K562 (cell line): ENCODE results near the gene TMEM100. TPM values are rescaled to one million over a fixed set of nuclear protein-coding genes. Genes with fewer than 3 reads are reported as not detected.

Source experiments
- ATF7 ChIP-seq: fragments of 450-650 bp; IDR thresholded peaks from 2 replicates; pipeline ENCODE4 v1.7.1; 2014; ENCODE audit warnings: mild to moderate bottlenecking, moderate library complexity
- BACH1 ChIP-seq: fragments of 200-800 bp; sonication (Bioruptor generic); IDR thresholded peaks from 2 replicates; pipeline ENCODE4 v1.6.1; 2016; ENCODE audit warnings: missing genetic modification characterization, missing compliant biosample characterization
- BRF1 ChIP-seq: IDR thresholded peaks from 3 replicates; pipeline ENCODE4 v1.6.1; 2011; ENCODE audit warnings: borderline replicate concordance, mild to moderate bottlenecking; ENCODE audit not compliant: insufficient read length; ENCODE audit errors: extremely low read depth
- CBX5 ChIP-seq: IDR thresholded peaks from 2 replicates; pipeline ENCODE4 v1.6.1; 2014; ENCODE audit warnings: low read depth, borderline replicate concordance
- CCAR2 ChIP-seq: fragments of 200-400 bp; formaldehyde crosslinking; IDR thresholded peaks from 2 replicates; pipeline ENCODE4 v1.6.1; 2017; ENCODE audit warnings: mild to moderate bottlenecking, low read depth, low read length
- CREBBP ChIP-seq: IDR thresholded peaks from one replicate; pipeline ENCODE4 v1.6.1; 2012; ENCODE audit warnings: low read depth, mild to moderate bottlenecking, control low read depth, inconsistent platforms, low read length
- ESRRA ChIP-seq: fragments of 450-650 bp; IDR thresholded peaks from 2 replicates; pipeline ENCODE4 v1.6.1; 2014; ENCODE audit warnings: low read depth, mild to moderate bottlenecking, moderate library complexity, borderline replicate concordance
- ETV1 ChIP-seq: fragments of 450-650 bp; conservative IDR thresholded peaks from 2 replicates; pipeline ENCODE4 v1.6.1; 2016; ENCODE audit warnings: missing genetic modification characterization, control low read depth, low read depth, missing compliant biosample characterization
- HDAC1 ChIP-seq, 2 experiments: fragments of 450-650 bp; IDR thresholded peaks; 2 replicates each; pipeline ENCODE4 v1.6.1; 2016 to 2017; ENCODE audit warnings: inconsistent platforms in 1 of 2, mild to moderate bottlenecking in 1 of 2, moderate library complexity in 1 of 2
- NCOA1 ChIP-seq: fragments of 450-650 bp; IDR thresholded peaks from 2 replicates; pipeline ENCODE4 v1.6.1; 2016; ENCODE audit warnings: low read depth
- PPARD ChIP-seq: fragments of 250-450 bp; sonication (Bioruptor Pico); IDR thresholded peaks from 2 replicates; pipeline ENCODE4 v1.8.0; 2022; ENCODE audit warnings: inconsistent platforms, mild to moderate bottlenecking, moderate library complexity
- PURB ChIP-seq: sonication (generic); formaldehyde crosslinking; IDR thresholded peaks from 2 replicates; pipeline ENCODE4 v1.9.0; 2021; ENCODE audit warnings: low read depth, mild to moderate bottlenecking, missing genetic modification reagents
- SETDB1 ChIP-seq: IDR thresholded peaks from one replicate; pipeline ENCODE4 v1.6.1; 2012; ENCODE audit warnings: low read length, control low read depth, inconsistent platforms
- SIN3A ChIP-seq, 2 experiments: fragments of 150-350 bp in 1 of 2; IDR thresholded peaks; 2 replicates each; pipeline ENCODE4 v1.6.1; 2011 to 2016; ENCODE audit warnings: borderline replicate concordance in 2 of 2, low read depth in 2 of 2, low read length in 2 of 2, mild to moderate bottlenecking in 2 of 2, moderate library complexity in 2 of 2; ENCODE audit not compliant: control insufficient read depth in 1 of 2
- SIX5 ChIP-seq, 2 experiments: IDR thresholded peaks; 2 replicates each; pipeline ENCODE4 v1.6.1; 2011; ENCODE audit warnings: low read length in 2 of 2, borderline replicate concordance in 1 of 2, low read depth in 1 of 2, mild to moderate bottlenecking in 1 of 2, moderate library complexity in 1 of 2; ENCODE audit not compliant: insufficient read depth in 1 of 2
- SRSF1 ChIP-seq: fragments of 200-400 bp; formaldehyde crosslinking; IDR thresholded peaks from 2 replicates; pipeline ENCODE4 v1.6.1; 2017; ENCODE audit warnings: mild to moderate bottlenecking, low read depth, low read length, moderate library complexity
- ZBED1 ChIP-seq: IDR thresholded peaks from 2 replicates; pipeline ENCODE4 v1.6.1; 2014
- ZBTB8A ChIP-seq: fragments of 450-650 bp; IDR thresholded peaks from 2 replicates; pipeline ENCODE4 v1.6.1; 2018; ENCODE audit warnings: mild to moderate bottlenecking, moderate library complexity; ENCODE audit not compliant: partially characterized antibody
- ZFP36 ChIP-seq: fragments of 150-350 bp; IDR thresholded peaks from 2 replicates; pipeline ENCODE4 v1.6.1; 2018; ENCODE audit warnings: low read length, low read depth; ENCODE audit not compliant: partially characterized antibody
- ZNF239 ChIP-seq: fragments of 250-450 bp; sonication (Bioruptor Pico); IDR thresholded peaks from 2 replicates; pipeline ENCODE4 v1.4.0; 2020; ENCODE audit warnings: mild to moderate bottlenecking
- ZNF274 ChIP-seq: IDR thresholded peaks from 2 replicates; pipeline ENCODE4 v1.6.1; 2011; ENCODE audit warnings: low read depth, mild to moderate bottlenecking, low read length, moderate library complexity, borderline replicate concordance
- ZNF436 ChIP-seq: fragments of 250-450, 450-650 bp; sonication (Bioruptor Pico); formaldehyde crosslinking; IDR thresholded peaks from 2 replicates; pipeline ENCODE4 v1.7.0; 2020; ENCODE audit warnings: mild to moderate bottlenecking
- ZNF668 ChIP-seq: fragments of 250-450 bp; sonication (Bioruptor Pico); IDR thresholded peaks from 2 replicates; pipeline ENCODE4 v1.8.0; 2022; ENCODE audit warnings: mild to moderate bottlenecking, inconsistent platforms
- ZNF766 ChIP-seq: fragments of 200-800 bp; sonication (Bioruptor generic); conservative IDR thresholded peaks from 2 replicates; pipeline ENCODE4 v1.6.1; 2016; ENCODE audit warnings: missing genetic modification characterization, missing compliant biosample characterization
- polyA plus RNA-seq, 8 experiments: library from polyadenylated mRNA; depleted of rRNA in 4 of 8; stranded (reverse) in 5 of 8; unstranded in 3 of 8; fragments of >200 nt; fragmentation: Nextera tagmentation in 2 of 8; fragmentation: Illumina TruSeq in 1 of 8; extraction: Ambion mirVana in 2 of 8; extraction: Trizol in 1 of 8; gene quantifications; 2 replicates each; pipeline versions ENCODE4 v1.2.1 to v1.2.3, GENCODE V29; 2011 to 2014; ENCODE audit warnings: inconsistent platforms in 1 of 8, missing spikeins in 1 of 8
- total RNA-seq, 7 experiments: library from RNA; depleted of rRNA in 6 of 7; stranded (reverse); fragments of >200 nt in 6 of 7; fragmentation: Illumina TruSeq in 2 of 7; extraction: Trizol in 2 of 7; gene quantifications; 2 replicates each; pipeline versions ENCODE4 v1.2.1 to v1.2.3, GENCODE V29; 2011 to 2021; ENCODE audit warnings: low replicate concordance in 1 of 7
- TF ChIP-seq, protein P1 (sequence below): sonication (generic); formaldehyde crosslinking; IDR thresholded peaks from 2 replicates; pipeline ENCODE4 v1.4.0; 2020; ENCODE audit warnings: mild to moderate bottlenecking, missing genetic modification reagents
- TF ChIP-seq, protein P2 (sequence below): IDR thresholded peaks from 2 replicates; pipeline ENCODE4 v1.6.1; 2014; ENCODE audit warnings: antibody characterized with exemption
- TF ChIP-seq, protein P3 (sequence below): sonication (generic); formaldehyde crosslinking; IDR thresholded peaks from 2 replicates; pipeline ENCODE4 v1.8.0; 2022; ENCODE audit warnings: missing genetic modification reagents, mild to moderate bottlenecking, moderate library complexity, borderline replicate concordance

TMEM100 gene
- total and polyA plus RNA-seq, 9 of the 15 experiments (the other 6 are each of a cell fraction or from before 2014, with no cell fraction given), result 0.12 to 0.50 (median 0.19) TPM

DNA sequence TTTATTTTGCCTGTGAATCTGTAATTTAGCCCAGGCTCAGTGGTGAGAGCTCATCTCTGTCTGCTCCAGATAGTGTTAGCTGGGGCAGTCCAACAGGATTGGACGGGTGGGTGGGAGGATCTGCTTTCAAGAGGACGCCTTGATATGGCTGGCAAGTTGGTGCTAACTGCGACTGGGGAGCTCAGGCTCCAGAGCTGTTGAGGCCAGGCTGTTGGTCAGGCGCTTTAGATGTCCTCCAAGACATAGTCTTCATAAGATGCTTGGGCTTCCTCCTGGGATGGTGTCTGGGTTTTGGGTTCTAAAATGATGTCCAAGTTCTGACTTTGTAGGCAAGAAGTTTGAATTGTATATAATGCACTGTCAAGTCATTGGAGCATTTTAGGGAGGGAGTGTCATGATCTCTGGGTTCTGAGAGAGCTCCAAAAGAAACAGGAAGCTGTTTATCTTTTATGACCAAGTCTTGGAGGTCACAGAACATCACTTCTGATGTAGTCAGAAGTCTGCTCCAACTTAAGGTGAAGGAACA is 15.4 kb upstream of the TMEM100 start (continued):
- TF ChIP-seq, protein P1, sequence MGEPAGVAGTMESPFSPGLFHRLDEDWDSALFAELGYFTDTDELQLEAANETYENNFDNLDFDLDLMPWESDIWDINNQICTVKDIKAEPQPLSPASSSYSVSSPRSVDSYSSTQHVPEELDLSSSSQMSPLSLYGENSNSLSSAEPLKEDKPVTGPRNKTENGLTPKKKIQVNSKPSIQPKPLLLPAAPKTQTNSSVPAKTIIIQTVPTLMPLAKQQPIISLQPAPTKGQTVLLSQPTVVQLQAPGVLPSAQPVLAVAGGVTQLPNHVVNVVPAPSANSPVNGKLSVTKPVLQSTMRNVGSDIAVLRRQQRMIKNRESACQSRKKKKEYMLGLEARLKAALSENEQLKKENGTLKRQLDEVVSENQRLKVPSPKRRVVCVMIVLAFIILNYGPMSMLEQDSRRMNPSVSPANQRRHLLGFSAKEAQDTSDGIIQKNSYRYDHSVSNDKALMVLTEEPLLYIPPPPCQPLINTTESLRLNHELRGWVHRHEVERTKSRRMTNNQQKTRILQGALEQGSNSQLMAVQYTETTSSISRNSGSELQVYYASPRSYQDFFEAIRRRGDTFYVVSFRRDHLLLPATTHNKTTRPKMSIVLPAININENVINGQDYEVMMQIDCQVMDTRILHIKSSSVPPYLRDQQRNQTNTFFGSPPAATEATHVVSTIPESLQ (CRISPR knock-in tag), result no peak
- TF ChIP-seq BRF1 (no peak), ZNF239 (no peak), PURB (CRISPR knock-in tag) (no peak), NCOA1 (no peak), HDAC1 (IDR thresholded peaks at IDR 0.05) (peak in 1 of 2 experiments; percentile 49; a peak in 1 of 4 replicates), SETDB1 (no peak), ZNF766 (CRISPR knock-in tag) (peak; percentile 76), PPARD (CRISPR knock-in tag) (no peak), ESRRA (peak; percentile 77), CBX5 (no peak), SIX5 (IDR thresholded peaks at IDR 0.05; ENCODE audit: borderline replicate concordance in 1 of 2, insufficient read depth in 1 of 2, low read depth in 1 of 2, low read length in 2 of 2) (no peak), ATF7 (peak; percentile 77), CREBBP (no peak), SIN3A (IDR thresholded peaks at IDR 0.05; ENCODE audit: borderline replicate concordance in 2 of 2, control insufficient read depth in 1 of 2, low read depth in 2 of 2, low read length in 2 of 2) (no peak), ZNF436 (CRISPR knock-in tag) (no peak), CCAR2 (no peak), ZFP36 (no peak), ZNF274 (no peak), ZBED1 (no peak), BACH1 (no peak), ETV1 (tag) (peak; percentile 47), ZNF668 (CRISPR knock-in tag) (no peak), ZBTB8A (no peak), SRSF1 (no peak)
- TF ChIP-seq, protein P2, sequence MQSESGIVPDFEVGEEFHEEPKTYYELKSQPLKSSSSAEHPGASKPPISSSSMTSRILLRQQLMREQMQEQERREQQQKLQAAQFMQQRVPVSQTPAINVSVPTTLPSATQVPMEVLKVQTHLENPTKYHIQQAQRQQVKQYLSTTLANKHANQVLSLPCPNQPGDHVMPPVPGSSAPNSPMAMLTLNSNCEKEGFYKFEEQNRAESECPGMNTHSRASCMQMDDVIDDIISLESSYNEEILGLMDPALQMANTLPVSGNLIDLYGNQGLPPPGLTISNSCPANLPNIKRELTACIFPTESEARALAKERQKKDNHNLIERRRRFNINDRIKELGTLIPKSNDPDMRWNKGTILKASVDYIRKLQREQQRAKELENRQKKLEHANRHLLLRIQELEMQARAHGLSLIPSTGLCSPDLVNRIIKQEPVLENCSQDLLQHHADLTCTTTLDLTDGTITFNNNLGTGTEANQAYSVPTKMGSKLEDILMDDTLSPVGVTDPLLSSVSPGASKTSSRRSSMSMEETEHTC, result no peak
- TF ChIP-seq, protein P3, sequence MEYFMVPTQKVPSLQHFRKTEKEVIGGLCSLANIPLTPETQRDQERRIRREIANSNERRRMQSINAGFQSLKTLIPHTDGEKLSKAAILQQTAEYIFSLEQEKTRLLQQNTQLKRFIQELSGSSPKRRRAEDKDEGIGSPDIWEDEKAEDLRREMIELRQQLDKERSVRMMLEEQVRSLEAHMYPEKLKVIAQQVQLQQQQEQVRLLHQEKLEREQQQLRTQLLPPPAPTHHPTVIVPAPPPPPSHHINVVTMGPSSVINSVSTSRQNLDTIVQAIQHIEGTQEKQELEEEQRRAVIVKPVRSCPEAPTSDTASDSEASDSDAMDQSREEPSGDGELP (CRISPR knock-in tag), result peak; percentile 52
